Fibroblast of mammary gland (primary cell): ENCODE measurements around the gene SLC7A6.
A peak's percentile ranks its signal among the peaks of the same experiment; 100 is the strongest.

Source experiments
- DNase-seq: peaks from one replicate; pipeline ENCODE4 v3.0.0-alpha.2; 2010; ENCODE audit warnings: low read depth
- H3K4me3 ChIP-seq: 2 replicates; pipeline ENCODE4 v1.5.1; 2011; ENCODE audit warnings: low read depth, mild to moderate bottlenecking, low read length, moderate library complexity; ENCODE audit not compliant: control insufficient read depth
- TF ChIP-seq, protein P1 (sequence below): conservative IDR thresholded peaks from 2 replicates; pipeline ENCODE4 v1.5.1; 2011; ENCODE audit warnings: low read depth, low read length, inconsistent platforms; ENCODE audit not compliant: control insufficient read depth, insufficient read depth

The SLC7A6 gene

DNA sequence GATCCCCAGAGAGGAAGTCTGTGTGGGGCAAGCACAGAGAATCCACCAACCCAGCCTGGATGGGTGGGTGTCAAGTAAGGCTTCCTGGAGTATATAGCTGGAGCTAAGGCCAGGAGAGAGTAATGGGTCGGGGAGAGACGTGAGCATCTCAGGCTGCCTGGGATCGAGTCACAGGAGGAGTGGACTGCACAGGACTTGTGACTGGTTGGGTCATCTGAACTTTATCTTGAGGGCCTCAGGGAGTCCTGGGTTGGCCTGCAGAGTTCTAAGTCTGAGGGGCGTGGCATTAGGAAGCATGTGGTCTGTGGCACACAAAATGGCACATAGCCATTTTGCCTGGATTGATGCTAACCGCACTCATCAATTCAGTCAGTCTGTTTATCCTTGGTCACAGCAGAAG lies 17.7 kb upstream of the SLC7A6 start:
- TF ChIP-seq, protein P1, sequence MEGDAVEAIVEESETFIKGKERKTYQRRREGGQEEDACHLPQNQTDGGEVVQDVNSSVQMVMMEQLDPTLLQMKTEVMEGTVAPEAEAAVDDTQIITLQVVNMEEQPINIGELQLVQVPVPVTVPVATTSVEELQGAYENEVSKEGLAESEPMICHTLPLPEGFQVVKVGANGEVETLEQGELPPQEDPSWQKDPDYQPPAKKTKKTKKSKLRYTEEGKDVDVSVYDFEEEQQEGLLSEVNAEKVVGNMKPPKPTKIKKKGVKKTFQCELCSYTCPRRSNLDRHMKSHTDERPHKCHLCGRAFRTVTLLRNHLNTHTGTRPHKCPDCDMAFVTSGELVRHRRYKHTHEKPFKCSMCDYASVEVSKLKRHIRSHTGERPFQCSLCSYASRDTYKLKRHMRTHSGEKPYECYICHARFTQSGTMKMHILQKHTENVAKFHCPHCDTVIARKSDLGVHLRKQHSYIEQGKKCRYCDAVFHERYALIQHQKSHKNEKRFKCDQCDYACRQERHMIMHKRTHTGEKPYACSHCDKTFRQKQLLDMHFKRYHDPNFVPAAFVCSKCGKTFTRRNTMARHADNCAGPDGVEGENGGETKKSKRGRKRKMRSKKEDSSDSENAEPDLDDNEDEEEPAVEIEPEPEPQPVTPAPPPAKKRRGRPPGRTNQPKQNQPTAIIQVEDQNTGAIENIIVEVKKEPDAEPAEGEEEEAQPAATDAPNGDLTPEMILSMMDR, result no peak
- no peak overlapping the region for H3K4me3 ChIP-seq
- peak; percentile 53 for DNase-seq

- DNase-seq, result no peak
- no peak overlapping the region for H3K4me3 ChIP-seq
- TF ChIP-seq, protein P1, result no peak
Observed at GRCh38 chr16:68247400-68247799, 16.9 kb upstream of the SLC7A6 start.

DNA sequence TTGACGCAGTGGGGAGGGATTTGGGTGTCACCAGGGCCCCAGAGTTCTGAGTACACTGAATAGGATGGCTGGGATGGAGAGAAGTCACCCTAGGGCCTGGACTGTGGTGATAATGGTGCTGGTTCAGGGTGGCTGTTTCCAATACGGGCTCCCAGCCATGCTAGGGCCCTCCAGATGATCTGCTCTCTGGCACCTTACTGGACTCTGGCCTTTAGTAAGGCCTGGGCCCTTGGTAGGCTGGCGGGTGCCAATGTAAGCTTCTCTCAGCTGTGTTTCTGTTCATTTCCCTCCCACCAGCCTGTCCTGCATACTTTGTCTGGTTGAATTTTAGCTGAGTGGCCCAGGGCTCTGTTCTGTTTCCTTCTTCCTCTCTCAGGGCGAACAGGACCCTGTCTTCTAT lies 16.4 kb upstream of the SLC7A6 start:
- TF ChIP-seq, protein P1, result no peak
- no peak overlapping the region for H3K4me3 ChIP-seq
- DNase-seq, result no peak

DNA sequence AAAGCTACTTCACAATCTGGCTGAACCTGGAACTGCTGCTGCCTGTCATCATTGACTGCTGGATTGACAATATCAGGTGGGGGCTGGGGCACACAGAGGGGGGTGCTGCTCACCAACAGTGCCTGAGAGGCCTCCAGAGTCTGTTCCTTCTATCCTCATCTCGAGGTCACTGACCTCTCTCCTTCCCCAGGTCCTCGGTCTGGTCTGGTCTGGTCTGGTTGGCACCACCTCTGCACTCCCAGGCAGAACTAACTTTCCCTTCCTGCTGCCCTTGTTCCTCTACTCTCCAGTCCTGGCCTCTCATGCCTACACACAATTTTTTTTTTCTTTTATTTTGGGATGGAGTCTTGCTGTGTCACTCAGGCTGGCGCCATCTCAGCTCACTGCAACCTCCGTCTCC lies 15.0 kb upstream of the SLC7A6 start:
- H3K4me3 ChIP-seq, result no peak overlapping the region
- TF ChIP-seq, protein P1, result no peak
- no peak for DNase-seq

- no peak for DNase-seq
- TF ChIP-seq, protein P1, result no peak
- no peak overlapping the region for H3K4me3 ChIP-seq
Observed at GRCh38 chr16:68250951-68251350, 13.4 kb upstream of the SLC7A6 start.

GRCh38 chr16:68251832-68252231 lies 12.5 kb upstream of the SLC7A6 start:
- TF ChIP-seq, protein P1, result no peak
- H3K4me3 ChIP-seq, result no peak overlapping the region
- DNase-seq, result no peak

DNA sequence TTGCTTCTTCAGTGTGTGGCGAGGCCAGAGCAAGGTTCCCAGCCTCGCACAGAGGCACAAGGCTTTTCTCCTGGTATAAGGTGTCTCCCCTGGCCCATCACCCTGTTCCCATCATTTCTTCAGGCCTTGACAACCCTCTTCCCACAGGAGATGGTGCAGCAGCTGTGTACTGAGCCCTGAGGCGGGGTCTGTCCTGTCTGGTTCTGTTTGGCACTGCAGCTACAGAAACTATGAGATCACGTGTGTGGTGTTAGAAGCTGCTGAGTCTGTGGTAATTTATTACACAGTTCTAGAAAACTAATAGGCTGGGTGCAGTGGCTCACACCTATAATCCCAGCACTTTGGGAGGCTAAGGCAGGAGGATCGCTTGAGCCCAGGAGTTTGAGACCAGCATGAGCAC lies 11.9 kb upstream of the SLC7A6 start:
- TF ChIP-seq, protein P1, result no peak
- DNase-seq, result no peak
- no peak overlapping the region for H3K4me3 ChIP-seq
